HTERT RPE-1 (cell line): ENCODE measurements around the gene HTR5A.
"Not testable (repeated sequence)": the region's sequence is repeated elsewhere in the genome, so short reads cannot be mapped to it uniquely, and the experiment has no call there.

Experiments used
- in situ Hi-C: fragments of 300-500 bp; cut with MboI; formaldehyde crosslinking; loops from 4 replicates; pipeline ENCODE4 v1.14.3; 2020; ENCODE audit warnings: low sequenced_read_pairs

HTR5A gene

DNA sequence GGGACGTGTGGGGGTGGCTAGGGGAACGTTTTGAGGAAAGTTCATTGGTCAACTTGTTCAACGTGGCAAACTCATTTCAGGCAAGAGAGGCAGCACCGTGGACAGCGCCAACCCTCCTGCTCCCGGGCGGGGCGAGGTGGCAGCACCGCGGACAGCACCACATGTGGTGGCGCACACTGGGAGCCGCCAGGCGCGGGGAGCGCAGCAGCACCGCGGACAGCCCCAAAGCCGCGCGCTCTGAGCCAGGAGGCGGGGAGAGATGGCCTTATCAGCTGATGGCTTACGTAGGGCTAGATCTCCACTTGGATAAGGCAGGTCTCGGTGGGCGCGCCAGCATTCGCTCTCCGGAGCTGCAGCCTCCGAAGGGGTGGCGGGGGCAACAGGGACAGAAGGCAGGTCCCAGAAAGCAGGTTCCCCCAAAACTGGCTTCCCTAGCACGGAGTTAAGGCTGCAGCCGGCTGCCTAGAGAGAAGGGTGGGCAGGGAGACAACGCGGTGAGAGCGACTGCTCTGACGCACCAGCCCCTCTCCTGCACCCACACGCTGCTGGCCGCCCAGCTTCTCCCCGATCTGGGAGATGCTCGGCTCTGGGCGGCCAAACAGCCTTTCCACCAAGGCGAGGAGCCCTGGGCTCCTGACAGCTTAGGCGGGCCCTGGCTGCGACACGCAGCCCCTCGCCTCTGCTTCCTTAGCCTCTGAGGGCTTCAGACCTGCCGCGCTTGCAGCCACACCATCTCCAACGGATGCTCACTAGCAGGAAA is at the start of gene HTR5A:
HTR5A (plus strand) TSS at position 333 of the 760 bp plus-strand sequence. CDS start 576 bp downstream, outside the sequence.
- in situ Hi-C loops: no loop called here

DNA sequence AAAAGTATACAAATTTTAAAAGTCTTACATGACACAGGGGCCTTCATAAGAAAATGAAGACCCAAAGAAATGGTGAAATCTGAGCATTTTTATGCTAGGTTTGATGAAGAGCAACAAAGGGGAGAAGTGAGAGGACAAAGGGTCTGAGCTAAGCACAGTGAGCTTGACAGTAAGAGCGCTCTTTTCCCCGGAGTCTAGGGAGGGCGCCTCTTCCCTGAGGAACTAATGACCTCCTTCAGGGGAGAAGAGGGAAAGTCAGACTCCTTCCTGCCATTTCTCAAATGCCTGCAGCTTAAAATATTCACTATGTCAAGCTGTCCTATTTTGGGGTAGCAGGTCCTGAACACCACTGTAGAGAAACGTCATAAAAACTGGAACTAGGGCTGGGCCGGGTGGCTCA is 49.1 kb upstream of the HTR5A start:
- in situ Hi-C loops: no loop called here

DNA sequence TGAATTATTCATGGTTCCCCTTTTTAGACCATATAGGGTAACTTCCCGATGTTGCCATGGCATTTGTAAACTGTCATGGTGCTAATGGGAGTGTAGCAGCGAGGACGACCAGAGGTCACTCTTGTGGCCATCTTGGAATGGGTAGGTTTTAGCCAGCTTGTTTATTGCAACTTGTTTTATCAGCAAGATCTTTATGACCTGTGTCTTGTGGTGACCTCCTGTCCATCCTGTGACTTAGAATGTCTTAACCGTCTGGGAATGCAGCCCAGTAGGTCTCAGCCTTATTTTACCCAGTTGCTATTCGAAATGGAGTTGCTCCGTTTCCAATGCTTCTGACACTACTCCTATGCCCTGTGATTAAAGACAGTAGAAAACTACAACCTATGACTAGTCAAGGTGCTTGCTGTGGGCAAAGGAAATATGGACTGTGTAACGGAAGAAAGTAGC is 48.4 kb upstream of the HTR5A start:
- in situ Hi-C loops: no loop called here

DNA sequence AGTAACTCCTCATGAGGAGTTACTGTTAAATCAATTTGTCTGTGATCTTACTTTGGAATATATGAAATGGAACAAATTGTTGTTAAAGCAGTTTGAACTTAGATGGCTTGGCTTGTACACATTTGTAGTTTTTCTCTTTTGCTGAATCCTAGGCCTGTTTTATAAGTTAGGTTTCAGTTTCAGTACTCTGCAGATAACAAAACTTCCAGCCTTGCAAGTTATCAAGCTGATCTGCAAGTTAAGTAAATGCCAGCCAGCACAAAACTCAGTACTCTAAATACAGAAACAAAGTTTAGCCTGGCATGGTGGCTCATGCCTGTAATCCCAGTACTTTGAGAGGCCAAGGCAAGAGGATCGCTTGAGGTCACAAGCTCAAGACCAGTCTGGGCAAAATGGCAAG is 42.2 kb upstream of the HTR5A start:
- in situ Hi-C loops: no loop called here

DNA sequence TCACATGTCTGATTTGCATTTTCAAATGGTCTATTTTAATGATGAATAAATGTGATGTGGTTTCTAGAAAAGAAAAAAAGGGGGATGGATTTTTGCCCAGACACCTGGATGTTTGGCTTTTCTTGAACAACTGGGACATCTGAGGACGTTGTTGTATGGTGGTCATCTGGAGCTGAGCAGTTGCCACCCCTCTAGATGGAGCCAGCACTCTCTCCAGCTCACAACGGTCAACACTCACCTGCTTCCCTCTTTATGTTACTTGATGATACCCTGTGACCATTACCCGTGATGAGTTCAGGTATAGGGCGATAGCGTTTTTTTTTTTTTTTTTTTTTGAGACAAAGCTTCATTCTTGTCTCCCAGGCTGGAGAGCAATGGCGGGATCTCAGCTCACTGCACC is 37.1 kb upstream of the HTR5A start:
- in situ Hi-C loops: no loop called here

DNA sequence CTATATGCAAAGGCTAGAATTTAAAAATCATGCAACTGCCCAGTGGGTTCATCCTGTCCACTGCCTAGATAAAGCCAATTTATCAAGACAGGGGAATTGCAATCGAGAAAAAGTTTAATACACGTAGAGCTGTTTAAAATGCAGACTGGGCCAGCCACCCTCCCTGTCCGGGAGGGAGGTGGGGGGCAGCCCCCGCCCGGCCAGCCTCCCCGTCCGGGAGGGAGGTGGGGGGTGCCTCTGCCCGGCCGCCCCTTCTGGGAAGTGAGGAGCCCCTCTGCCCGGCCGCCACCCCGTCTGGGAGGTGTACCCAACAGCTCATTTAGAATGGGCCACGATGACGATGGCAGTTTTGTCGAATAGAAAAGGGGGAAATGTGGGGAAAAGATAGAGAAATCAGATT is 35.6 kb upstream of the HTR5A start:
- in situ Hi-C loops: not testable (repeated sequence)

DNA sequence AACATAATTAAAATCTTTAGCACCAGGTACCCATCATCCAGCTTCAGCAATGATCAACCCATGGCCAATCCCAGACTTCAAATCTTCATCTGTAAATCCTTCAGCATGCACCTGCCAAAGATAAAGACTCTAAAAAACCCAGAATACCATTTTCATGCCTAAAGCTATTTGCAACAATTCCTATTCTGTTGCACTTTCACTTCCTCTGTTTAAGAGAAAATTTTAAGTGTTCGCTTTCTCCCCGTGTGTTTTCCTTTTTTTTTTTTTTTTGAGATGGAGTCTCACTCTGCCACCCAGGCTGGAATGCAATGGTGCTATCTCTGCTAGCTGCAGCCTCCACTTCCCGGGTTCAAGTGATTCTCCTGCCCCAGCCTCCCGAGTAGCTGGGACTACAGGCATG is 31.8 kb upstream of the HTR5A start:
- in situ Hi-C loops: no loop called here

DNA sequence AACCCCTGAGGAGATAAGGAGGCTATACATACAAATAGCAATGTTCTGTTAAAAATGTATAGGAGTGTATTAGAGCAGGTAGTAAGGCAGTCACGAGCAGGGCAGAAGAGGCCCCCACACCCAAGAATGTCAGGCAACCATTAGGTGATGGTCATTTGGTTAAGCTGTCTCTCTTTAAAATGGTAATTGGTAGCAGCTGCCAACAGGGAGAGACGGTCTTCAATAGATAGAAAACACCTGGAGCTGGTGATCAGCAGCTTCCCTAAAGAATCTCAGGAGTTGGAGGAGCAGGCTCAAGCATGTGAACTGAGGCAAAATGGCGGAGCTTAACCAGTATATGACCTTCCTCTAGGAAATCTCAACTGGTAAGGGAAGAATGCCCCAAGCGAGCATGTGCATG is 26.4 kb upstream of the HTR5A start:
- in situ Hi-C loops: no loop called here

DNA sequence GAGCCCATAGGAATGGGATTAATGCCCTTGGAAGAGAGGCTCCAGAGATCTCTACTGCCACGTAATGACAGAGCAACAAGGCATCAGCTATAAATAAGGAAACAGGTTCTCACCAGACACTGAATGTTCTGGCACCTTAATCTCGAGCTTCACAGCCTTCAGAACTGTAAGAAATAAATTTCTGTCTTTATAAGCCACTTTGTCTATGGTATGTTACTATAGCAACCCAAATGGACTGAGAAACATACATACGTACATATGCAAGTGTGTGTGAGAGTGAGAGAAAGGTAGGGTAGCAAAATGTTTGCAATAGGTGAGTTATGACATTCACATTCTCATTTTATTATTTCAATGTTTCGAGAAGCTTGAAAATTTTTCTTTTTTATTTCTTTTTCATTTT is 22.1 kb upstream of the HTR5A start:
- in situ Hi-C loops: no loop called here

DNA sequence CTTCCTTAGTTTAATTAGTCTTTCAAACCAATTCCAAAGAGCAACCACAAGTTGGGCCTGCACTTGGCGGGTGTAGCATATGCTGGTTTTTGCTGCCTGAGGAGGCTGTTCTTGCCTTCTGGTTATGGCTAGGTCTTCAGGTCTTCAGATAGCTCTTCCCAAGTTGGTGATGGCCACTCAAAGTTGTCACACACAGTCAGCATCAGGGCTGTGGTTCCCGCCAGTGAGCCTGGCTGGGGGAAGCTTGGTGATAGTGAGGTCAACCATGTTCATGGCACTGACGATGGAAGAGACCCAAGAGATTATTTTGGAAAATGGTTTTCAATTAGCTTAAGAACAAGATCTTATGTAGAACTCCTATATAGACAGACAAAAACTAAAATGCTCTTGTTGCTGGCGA is 18.8 kb upstream of the HTR5A start:
- in situ Hi-C loops: no loop called here

DNA sequence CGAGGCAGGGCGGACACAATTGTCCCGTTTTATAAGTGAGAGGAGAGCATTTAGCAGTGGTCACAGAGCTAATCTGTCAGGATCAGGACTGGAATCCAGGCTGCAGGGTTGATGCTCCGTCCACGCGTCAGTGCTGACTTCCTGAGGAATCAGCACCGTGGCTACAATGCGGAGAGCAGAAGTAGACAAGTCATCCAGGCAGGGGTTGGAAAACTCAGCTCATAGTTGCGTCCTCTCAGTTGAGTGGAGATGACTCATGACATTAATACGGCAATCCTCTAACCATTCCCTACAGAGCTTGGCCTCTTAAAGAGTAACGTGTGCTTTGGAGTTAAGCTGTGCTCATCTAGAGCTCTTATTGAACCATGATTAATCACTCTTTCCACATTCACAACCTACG is 17.1 kb upstream of the HTR5A start:
- in situ Hi-C loops: no loop called here

DNA sequence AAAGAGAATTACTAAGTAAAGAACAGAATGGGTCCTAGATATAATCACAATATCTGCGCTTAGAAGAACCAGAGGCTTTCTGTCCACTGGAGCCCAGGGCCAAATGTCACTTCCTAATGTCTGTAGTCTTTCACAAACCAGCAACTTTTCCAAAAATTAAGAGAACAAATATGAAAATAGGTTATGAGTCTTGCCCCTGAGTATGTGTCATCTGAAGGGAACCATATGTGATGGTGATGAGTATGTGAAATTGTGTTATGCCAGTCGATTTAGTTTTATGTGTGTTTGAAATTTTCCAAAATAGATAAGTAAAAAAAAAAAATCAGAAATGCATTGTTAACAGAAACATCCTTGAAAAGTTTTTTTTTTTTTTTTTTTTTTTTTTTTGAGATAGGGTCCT is 15.4 kb upstream of the HTR5A start:
- in situ Hi-C loops: no loop called here

DNA sequence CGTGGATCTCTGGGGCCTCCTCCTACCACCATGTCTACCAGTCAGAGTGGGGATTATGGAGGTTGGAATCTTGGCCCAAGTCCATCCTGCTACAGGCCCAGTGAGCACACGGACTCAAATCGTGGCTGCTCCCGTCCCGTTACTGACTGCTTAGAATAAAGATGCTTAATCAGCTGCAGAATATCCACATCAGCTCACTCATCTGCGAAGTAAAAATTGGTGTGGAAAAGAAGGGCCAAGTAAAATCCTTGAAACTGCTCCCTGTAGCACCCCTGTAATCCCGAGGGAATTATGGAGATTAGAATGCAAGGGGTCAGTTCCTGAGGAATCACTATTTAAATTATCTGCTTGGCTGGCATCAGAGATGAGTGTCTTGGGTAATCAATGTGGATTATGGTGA is 13.0 kb upstream of the HTR5A start:
- in situ Hi-C loops: no loop called here

DNA sequence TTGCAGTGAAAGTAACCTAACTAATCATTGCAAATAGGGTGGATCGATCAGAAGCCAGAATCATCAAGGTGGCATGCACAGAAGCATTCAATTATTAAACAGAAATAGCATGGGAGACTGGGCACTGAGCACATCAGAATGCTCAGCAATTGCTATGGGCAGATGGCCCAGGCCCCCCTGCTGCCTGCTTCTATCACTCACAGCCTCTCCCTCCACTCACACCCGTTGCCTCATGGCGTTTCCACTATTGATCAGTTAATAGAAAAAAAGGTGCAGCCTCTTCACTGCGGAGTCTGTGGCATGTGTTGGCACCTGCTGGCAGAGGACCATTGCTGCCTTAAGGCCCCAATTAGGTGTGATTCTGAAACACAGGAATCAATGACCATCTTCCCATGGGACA is 11.2 kb upstream of the HTR5A start:
- in situ Hi-C loops: no loop called here

DNA sequence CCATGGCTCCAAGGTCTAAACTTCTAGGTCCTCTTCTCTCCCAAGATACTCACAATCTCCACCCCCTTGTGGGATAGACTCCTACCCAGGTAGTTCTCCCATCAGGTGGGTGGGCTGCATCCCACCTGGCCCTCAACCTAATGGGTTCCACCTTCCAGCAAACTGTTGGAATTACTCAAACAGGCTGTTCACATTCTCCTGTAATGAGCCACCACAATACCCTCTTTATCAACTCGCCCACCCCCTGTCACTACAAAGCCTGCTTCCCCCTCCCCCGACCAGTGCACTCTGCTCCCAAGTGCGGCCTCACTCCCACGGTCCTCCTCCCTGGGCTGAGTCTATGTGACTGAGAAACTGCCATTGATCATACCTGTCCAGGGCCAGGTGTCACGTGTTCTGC is 10.4 kb upstream of the HTR5A start:
- in situ Hi-C loops: no loop called here

DNA sequence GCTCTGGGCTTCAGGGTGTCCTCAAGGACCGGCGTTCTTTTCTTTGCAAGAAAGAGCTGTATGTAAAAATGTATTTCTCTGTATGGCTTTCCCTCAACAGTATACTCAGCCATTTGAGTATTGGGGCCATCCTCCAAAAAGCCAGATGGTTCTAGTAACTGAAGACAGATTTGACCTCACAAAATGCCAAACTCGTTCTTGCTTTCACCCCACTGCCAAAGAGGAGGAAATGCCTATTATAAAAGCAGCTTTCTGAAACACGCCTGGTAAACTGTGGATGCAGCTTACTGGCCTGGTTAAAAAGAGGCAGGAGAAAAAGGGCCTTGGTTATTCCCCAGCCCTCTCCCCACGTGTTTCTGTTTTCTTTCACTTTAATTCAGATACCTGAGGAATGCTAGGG is 7.7 kb upstream of the HTR5A start:
- in situ Hi-C loops: no loop called here

DNA sequence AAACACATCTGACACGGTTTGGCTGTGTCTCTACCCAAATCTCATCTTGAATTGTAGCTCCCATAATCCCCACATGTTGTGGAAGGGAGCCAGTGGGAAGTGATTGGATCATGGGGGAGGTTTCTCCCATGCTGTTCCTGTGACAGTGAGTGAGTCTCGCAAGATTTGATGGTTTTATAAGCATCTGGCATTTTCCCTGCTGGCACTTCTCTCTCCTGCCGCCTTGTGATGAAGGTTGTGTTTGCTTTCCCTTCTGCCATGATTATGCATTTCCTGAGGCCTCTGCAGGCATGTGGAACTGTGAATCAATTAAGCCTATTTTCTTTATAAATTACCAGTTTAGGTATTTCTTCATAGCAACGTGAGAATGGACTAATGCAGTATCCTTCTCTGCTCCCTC is 5.9 kb upstream of the HTR5A start:
- in situ Hi-C loops: no loop called here

DNA sequence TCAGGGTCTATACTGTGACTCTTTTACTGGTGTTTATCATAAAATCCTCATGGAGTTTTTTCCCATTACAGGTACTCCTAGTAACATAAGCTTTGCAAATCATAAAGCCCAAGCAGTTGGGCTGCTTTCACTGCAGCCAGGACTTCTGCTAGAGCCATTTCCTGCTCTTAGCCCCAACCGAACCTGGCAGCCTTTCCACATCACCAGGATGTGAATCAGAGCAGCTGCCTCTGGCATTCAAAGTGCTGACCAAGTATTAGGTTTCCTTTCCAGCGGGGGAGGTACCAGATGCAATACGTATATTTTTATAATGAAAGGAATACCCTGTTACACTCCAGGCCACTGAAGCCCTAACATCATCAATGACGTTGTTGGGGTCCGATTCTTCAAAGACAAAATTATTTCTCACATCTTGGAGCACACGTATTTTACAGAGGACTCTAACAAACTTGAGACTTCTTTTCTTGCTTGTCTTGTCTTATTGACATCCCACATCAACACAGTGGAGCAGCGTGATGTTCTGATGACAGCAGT is 3.6 kb upstream of the HTR5A start:
- in situ Hi-C loops: no loop called here

DNA sequence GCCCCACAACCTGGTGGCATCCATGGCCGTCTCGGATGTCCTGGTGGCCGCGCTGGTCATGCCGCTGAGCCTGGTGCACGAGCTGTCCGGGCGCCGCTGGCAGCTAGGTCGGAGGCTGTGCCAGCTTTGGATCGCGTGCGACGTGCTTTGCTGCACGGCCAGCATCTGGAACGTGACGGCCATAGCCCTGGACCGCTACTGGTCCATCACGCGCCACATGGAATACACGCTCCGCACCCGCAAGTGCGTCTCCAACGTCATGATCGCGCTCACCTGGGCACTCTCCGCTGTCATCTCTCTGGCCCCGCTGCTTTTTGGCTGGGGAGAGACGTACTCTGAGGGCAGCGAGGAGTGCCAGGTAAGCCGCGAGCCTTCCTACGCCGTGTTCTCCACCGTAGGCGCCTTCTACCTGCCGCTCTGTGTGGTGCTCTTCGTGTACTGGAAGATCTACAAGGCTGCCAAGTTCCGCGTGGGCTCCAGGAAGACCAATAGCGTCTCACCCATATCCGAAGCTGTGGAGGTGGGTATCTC is 1.1 kb downstream of the HTR5A start:
- in situ Hi-C loops: no loop called here

DNA sequence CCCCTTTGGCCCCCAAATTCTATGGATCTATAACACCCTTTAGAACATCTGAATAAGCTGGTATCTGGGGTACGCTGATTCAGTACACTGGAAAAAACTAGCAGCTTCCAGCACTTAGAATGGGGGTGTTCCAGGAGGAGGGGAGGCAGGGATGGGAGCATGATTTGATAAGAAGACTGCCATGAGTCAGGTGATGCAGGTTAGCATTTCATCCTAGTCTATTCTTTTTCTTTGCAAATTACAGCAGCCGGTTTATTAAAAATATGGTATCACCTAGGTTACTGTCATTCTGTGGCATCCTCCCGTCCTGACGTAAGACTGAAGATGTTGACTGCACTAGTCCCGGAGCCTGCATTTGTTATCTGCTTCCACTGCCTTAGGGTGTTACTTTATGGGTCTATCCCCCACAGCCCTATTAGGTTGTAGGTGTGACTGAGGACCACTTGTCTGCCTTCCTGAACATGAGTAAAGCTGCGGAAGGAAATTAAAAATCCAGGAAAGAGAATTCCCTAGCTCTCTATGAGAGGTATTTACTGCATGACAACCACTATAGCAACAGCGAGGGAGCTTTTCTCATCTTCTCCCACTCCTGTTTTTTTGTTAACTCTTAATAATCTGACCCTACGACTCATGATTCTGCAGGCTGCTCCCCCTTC is 1.9 kb downstream of the HTR5A start:
- in situ Hi-C loops: no loop called here

DNA sequence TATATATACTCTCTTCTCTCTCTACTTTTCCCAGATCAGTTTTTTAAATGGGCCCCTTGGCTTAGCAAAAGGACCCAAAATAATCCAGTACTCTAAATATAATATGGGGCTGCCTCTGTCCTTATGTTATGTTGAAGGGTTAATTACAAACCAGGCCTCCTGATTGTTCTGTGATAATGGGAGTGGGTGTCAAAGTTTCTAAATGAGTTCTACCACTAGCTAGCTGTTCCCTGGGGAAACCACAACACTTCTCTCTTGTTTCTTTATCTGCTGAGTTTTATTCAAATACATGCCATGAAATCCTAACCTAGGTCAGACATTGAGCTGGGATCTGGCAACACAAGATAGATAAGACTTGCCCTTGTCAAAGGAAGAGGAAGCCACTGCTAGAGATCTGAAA is 3.8 kb downstream of the HTR5A start:
- in situ Hi-C loops: no loop called here

DNA sequence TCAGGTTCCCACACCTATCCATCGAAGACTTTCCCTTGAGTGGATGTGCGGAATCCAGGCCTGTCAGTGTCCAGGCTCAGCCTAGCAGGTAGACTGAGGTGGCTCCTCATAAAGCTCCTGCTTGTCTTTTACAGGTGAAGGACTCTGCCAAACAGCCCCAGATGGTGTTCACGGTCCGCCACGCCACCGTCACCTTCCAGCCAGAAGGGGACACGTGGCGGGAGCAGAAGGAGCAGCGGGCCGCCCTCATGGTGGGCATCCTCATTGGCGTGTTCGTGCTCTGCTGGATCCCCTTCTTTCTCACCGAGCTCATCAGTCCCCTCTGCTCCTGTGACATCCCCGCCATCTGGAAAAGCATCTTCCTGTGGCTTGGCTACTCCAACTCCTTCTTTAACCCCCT is 13.9 kb downstream of the HTR5A start:
- in situ Hi-C loops: no loop called here
